Measurements from ENCODE around the gene XPC.
"Not testable (repeated sequence)": the region's sequence is repeated elsewhere in the genome, so short reads cannot be mapped to it uniquely, and the experiment has no call there.

The XPC gene

DNA sequence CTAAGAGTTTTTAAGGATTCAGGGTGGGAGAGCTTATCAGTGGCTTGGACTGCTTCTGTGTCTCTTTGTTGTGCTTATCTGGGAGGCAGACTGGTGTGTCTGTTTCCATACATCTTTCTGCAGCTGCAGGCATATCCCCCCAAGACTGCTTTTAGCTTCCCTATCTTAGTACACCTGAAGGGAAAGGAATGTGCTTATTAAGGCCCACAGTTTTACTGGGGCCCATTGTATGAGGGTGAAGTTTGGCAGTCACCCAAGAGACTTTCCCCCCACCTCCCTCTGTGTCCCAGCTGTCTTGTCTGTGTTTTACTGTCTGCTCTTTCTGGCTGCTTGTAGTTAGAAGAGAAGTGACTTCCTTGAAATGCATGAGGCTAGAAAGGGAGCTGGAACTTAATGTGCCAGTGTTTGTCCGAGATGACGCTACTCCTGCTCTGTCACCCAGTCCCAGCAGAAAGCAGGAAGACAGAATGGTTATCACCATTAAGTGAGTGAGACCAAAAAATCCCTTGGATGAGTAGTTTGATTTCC lies 57.4 kb downstream of the XPC start:
- Mint-ChIP-seq H3K4me1 (ENCODE audit: low read depth) (peaks cover 29% of the 10 kb centered on the region), H3K36me3 (peaks cover 23% of the 10 kb centered on the region)
- not testable (repeated sequence) for H3K27ac Mint-ChIP-seq

DNA sequence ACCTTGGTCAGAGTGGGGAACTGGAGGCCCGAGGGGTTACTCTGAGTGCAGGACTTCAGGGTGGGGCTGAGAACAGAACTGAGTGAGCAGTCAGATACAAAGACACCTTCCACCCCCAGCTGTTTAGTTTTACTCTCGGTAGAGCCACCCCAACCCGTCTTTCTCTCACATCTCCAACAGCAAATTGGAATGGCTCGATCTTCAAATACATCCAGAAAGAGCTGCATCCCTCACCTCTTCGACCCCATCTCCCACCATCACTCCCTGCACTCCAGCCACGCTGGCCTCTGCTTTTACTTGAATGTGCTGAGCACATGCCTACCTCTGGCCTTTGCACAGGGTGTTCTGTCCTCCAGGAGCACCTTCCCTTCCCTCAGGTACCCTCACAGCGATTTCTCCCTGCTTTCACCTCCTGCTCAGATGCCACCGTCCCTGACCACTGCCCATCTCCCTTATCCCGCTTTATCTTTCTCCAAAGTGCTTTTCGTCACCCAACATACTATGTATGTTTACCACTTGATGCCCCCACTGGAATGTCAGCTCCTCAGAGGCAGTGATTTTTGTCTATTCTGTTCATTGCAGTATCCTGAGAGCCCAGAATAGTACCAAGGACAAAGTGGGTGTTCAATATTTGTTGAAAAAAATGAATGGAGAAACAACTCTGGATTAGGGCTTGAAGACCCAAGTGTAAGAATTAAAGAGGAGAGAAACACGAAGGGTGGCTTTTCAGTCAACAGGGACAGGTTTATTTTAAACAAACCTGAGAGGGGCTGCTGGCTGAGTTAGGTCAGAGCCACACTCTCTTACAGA lies 58.1 kb downstream of the XPC start:
- Mint-ChIP-seq H3K27ac (no peak overlapping the region), H3K9me3 (ENCODE audit: low read depth) (no peaks in the 10 kb centered on the region), H3K4me1 (ENCODE audit: low read depth) (peaks cover 27% of the 10 kb centered on the region), H3K27me3 (no peaks in the 10 kb centered on the region), H3K4me3 (no peak overlapping the region), H3K36me3 (peaks cover 23% of the 10 kb centered on the region)

More for the DNA sequence above, 57.4 kb downstream of the XPC start:
- not testable (repeated sequence) for H3K4me3 Mint-ChIP-seq; H3K9me3 Mint-ChIP-seq (ENCODE audit: low read depth); H3K27me3 Mint-ChIP-seq

DNA sequence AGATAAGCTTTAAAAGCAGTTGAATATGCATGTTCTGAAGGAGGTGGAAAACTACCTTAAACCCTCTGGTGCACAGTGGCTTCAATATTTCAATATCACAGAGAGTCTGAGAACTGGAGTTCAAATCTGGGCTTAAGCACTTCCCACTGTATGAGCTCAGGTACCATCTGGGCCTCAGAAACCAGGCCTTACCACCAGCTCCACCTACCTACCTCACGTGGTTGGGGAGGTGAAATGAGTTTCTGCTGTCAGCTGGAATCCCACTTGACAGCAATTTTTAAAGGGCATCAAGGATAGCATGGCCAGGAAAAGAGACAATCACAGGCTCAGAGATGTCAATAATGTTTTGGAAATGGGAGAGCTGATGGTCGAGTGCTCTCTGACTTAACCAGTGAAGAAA lies 58.8 kb downstream of the XPC start:
- H3K9me3 Mint-ChIP-seq (ENCODE audit: low read depth) = no peaks in the 10 kb centered on the region
- no peak overlapping the region for H3K27ac Mint-ChIP-seq
- no peaks in the 10 kb centered on the region for H3K27me3 Mint-ChIP-seq
- peaks cover 23% of the 10 kb centered on the region for H3K36me3 Mint-ChIP-seq
- no peak overlapping the region for H3K4me3 Mint-ChIP-seq
- peaks cover 27% of the 10 kb centered on the region for H3K4me1 Mint-ChIP-seq (ENCODE audit: low read depth)

DNA sequence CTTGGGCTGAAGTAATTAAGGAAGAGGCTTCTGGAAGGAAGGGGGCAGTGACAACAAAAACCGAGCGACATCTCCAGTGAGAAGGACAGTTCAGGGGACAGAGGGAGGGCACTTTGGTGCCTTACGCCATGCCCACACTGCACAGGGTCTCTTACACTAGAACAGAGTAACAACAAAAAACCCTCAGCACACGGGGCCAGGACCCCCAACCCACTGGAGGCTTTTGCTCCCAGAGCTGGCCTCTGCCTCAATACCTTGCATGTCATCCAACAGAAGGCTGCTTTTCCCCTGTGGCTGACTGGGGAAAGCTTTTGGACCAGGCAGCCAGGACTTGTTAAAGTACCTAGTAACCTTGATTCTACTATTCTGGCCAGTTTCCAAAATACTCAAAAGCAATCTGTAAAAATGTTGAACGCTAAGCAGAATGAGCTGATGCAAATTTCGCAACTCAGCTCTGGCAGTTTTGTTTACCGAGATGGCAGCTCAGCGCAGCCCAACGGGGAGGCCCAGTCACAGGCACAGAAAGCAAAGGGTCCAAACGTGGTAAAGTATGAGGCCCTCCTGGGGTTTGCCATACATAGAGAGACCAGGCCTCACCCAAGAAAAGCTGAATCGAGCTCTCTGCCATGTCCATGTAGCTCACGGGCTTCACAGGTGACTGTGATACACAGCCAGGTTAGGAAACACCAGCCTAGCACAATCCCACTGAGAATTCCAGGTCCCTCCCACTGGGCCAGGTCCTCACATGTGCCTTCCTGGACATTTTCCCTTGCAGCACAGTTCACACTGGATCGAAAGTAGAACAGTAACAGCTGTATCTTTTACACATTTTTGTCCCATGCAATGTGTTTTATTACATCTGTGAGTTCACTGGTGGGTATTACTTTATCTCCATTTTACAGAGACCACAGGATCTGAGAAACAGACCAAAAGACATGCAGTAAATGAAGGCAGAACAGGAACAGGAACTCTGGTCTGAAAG lies 59.7 kb downstream of the XPC start:
- Mint-ChIP-seq H3K27me3 (no peaks in the 10 kb centered on the region), H3K4me3 (no peak overlapping the region), H3K9me3 (ENCODE audit: low read depth) (no peaks in the 10 kb centered on the region), H3K4me1 (ENCODE audit: low read depth) (peaks cover 24% of the 10 kb centered on the region), H3K27ac (no peak overlapping the region), H3K36me3 (peaks cover 23% of the 10 kb centered on the region)

DNA sequence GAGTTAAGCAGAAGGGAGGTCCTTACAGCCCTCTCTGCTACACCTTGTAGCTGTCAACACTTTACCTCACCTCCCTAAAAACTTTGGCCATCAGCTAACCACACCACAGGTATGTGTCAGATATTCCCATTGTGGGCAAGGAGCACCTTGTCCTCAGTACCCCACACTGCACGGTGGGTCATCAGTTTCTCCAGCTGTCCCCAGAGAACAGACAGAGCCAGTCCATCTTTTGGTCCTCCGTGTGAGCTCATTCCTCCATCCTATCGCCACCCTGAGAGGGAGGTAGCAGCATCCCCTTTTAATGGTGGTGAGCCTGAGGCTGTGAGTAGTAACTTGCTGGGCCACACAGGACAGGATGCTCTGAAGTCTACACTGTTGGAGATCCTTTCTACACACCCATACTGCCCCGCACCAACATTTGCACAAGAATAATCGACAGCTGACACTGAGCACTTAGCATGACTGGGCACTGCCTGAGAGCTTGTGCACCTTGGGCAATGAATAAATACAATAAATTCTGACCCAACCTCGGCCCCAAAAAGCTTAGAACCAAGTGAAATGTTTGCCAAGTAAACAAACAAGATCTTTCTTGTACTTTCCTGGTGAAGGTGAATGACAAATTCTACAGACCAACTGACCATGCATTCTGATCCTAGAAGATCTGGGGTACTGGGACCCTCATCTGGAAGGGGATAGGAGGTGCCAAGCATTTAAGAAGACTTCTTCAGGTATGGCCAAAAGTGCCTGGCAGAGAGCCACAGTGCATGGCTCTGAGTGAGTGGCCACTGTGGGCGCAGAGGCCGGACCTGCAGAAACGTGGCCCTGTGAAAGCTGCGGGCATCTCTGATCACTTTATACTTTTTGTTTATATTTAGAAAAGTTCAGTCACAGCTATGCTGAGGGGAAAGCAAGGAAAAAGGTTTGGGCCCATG lies 60.7 kb downstream of the XPC start:
- Mint-ChIP-seq H3K9me3 (ENCODE audit: low read depth) (no peaks in the 10 kb centered on the region), H3K36me3 (peaks cover 25% of the 10 kb centered on the region), H3K4me3 (no peak overlapping the region), H3K4me1 (ENCODE audit: low read depth) (peaks cover 15% of the 10 kb centered on the region), H3K27ac (no peak overlapping the region), H3K27me3 (no peaks in the 10 kb centered on the region)

DNA sequence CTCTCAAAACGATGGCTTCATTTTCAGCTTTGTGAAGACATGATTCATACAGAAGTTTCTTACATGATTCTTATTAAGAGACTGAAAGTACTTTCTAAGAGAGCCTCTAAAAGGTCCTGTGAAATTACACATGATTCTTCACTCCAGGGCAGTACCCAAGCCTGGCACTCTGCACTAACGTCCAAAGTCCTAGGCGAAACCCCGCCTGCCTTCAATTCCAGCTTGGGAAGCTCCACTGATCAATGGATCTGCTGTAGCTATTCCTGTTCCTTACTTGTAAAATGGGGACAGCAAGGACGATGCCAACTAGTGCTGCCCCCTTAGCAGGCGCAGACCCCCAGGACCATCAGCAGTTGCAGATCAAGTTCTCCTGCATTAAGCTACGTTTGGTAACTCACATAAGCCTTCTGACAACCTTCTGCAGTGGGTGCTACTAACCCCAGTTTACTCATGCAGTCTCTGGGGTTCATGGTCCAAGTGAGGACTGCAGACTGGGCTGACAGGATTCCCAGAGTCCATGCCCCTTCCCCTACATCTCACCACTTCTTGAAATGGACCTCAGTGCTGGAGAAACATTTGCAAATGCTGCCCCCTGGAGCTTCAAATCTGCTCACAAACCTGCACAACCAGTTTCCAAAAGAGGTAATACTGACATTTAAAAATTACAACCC lies 64.3 kb downstream of the XPC start:
- peaks cover 20% of the 10 kb centered on the region for H3K36me3 Mint-ChIP-seq
- no peak overlapping the region for H3K4me3 Mint-ChIP-seq
- H3K9me3 Mint-ChIP-seq (ENCODE audit: low read depth) = no peaks in the 10 kb centered on the region
- no peaks in the 10 kb centered on the region for H3K27me3 Mint-ChIP-seq
- no peak overlapping the region for H3K27ac Mint-ChIP-seq
- no peaks in the 10 kb centered on the region for H3K4me1 Mint-ChIP-seq (ENCODE audit: low read depth)

DNA sequence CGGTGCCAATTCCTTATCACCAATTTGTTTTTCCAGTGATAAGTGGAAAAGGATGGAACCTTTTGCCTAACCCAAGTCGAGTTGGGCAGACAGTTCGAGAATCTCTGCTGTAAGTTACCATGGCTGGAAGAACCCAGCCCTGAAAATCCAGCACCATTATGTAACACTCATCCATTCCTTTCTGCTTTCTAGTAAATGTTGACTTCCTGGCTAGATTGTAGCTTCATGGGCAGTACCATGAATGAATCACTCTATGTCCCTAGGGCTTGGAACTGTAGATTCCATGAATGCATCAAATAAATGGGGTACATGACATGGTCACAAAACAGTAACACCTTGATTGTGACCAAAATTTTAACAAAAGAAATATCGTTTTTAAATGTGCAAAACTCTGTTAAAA lies 67.7 kb downstream of the XPC start:
- Mint-ChIP-seq H3K27ac (no peak overlapping the region), H3K9me3 (ENCODE audit: low read depth) (no peaks in the 10 kb centered on the region), H3K4me3 (no peak overlapping the region), H3K4me1 (ENCODE audit: low read depth) (no peaks in the 10 kb centered on the region), H3K36me3 (peaks cover 15% of the 10 kb centered on the region), H3K27me3 (no peaks in the 10 kb centered on the region)

DNA sequence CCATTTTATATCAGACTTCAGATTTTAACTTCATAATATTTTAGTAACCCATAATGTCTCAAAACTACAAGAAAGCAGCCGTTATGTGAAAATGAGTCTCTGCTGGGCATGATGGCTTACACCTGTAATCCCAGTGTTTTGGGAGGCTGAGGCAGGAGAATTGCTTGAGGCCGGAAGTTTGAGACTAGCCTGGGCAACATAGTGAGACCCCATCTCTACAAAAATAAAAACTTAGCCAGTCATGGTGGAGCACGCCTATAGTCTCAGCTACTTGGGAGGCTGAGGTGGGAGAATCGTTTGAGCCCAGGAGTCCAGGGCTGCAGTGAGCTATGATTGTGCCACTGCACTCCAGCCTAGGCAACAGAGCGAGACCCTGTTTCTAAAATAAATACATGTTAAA lies 68.6 kb downstream of the XPC start:
- H3K27me3 Mint-ChIP-seq; H3K4me3 Mint-ChIP-seq; H3K4me1 Mint-ChIP-seq (ENCODE audit: low read depth); H3K27ac Mint-ChIP-seq; H3K9me3 Mint-ChIP-seq (ENCODE audit: low read depth): not testable (repeated sequence)
- H3K36me3 Mint-ChIP-seq = peaks cover 15% of the 10 kb centered on the region

DNA sequence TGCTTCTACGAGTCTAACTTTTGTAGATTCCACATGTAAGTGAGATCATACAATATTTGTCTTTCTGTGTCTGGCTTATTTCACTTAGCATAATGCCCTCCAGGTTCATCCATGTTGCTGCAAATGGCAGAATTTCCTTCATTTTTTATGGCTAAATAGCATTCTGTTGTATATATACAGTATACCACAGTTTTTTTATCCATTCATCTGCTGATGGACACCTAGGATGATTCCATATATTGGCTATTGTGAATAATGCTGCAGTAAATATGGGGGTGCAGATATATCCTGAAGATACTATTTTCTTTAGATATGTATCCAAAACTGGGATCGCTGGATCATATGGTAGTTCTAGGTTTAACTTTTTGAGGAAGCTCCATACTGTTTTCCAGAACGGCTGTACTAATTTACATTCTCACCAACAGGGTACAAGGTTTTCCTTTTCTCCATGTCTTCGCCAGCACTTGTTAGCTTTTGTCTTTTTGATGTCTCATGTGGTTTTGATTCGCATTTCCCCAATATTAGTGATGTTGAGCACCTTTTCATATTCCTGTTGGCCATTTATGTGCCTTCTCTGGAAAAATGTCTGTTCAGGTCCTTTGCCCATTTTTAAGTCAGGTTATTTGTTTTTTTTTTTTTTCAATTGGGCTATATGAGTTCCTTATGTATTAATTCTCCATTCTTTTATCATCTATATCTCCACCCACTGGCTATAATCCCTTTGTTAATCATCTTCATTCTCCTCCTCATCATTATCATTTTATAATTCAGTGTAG lies 80.6 kb downstream of the XPC start:
- Mint-ChIP-seq H3K4me3 (no peak overlapping the region), H3K36me3 (no peaks in the 10 kb centered on the region), H3K9me3 (ENCODE audit: low read depth) (peaks cover 7% of the 10 kb centered on the region), H3K4me1 (ENCODE audit: low read depth) (no peaks in the 10 kb centered on the region), H3K27me3 (peaks cover 21% of the 10 kb centered on the region), H3K27ac (no peak overlapping the region)

DNA sequence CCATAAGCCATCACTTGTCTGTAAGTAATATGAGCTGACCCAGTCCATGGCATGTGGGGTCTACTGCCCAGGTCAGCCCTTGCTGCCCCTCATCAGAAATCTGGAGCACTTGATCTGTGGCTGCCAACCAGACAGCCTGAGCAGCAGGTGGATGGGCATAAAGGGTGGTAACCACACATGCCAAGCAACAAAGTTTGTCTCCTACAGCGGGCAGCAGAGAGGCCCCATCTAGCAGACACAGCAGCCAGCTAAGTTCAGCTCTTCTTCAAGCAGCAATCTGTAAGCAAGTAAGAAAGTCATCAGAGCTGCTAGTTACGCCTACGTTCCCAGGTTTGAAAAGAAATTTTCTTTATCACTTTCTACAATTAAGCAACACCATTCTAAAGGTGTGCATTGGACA lies 81.7 kb downstream of the XPC start:
- no peaks in the 10 kb centered on the region for H3K36me3 Mint-ChIP-seq
- H3K27ac Mint-ChIP-seq = no peak overlapping the region
- peaks cover 7% of the 10 kb centered on the region for H3K9me3 Mint-ChIP-seq (ENCODE audit: low read depth)
- no peaks in the 10 kb centered on the region for H3K4me1 Mint-ChIP-seq (ENCODE audit: low read depth)
- H3K4me3 Mint-ChIP-seq = no peak overlapping the region
- H3K27me3 Mint-ChIP-seq = peaks cover 21% of the 10 kb centered on the region

Data from activated naive CD8-positive, alpha-beta T cell (primary cell).